Activated T-cell treated with anti-CD3 and anti-CD28 coated beads for 4 hours (primary cell): ENCODE results near the gene UNC119B.

Experiments used
- DNase-seq: peaks from one replicate; pipeline ENCODE4 v3.0.0-alpha.2; 2020

Gene UNC119B

GRCh38 chr12:120688527-120689071, 21.7 kb upstream of the UNC119B start:
- no peak for DNase-seq

DNA sequence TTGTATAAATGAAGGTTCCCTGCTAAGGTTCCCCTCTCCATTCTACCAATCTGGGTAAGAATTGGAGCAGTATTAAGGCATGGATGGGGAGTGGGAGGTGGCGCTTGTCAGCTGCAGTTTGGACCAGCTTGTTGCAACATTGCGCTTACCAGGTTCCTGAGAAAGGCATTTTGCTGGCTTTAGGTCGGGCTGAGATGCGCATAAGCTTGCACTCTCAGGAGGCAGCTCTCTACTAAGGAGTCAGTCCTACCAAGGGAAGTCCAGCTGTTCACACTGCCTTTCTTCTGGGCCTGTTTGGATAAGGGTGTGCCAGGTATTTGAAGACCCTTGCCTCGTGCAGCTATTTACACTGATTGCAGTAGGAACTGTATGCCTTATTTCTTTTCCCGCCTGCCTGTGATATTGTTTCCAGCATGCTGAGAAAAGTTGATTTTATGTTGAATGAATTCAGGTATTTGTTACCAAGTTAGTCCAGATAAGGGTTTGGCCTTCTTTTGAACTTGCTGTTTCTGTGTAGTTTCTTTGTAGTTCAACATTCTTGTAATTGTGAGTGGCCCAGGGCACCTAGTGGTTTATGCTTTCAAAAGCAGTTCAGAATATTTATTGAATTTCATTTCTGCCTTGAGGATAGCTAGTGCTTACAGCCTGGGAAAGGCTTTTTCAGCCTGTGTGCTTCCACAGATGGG, 20.7 kb upstream of the UNC119B start:
- no peak for DNase-seq

DNA sequence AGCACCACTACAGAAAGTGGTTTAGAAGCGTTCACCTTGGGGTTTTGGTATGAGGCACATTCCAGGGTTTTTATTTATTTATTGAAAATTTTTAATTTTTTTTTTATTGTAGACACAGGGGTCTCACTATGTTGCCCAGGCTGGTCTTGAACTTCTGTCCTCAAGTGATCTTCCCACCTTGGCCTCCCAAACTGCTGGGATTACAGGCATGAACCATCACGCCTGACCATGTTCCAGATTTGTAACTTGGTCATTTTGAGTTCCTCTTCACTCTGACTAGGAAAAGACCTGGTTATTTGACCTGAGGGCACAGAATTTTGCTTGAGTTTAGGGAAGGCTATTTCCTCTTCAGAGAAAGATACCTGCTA, 20.2 kb upstream of the UNC119B start:
- DNase-seq = no peak

DNA sequence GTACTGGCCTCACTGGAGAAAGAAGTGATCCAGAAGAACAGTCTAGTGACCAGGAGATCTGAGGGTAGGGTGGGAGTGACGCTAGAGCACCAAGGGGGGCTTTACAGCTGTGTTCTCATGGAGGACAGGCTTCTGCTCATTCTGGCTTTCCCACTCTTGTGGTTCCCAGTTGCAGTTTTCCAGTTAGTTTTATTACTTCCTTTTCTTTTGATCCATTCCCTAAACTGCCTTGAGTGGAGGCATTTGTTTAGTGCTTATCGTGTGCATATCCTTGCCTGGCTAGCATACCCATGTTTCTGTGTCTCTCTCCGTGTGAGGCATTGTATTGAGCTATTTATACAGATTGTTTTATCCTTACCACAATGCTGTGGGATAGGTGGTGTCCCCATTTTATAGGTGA, 19.3 kb upstream of the UNC119B start:
- DNase-seq = no peak

GRCh38 chr12:120692524-120693033, 17.7 kb upstream of the UNC119B start:
- no peak for DNase-seq

- no peak for DNase-seq
Observed at GRCh38 chr12:120693848-120694247, 16.4 kb upstream of the UNC119B start.

GRCh38 chr12:120696626-120697025, 13.6 kb upstream of the UNC119B start:
- no peak for DNase-seq

GRCh38 chr12:120697344-120697743, 12.9 kb upstream of the UNC119B start:
- no peak for DNase-seq

DNA sequence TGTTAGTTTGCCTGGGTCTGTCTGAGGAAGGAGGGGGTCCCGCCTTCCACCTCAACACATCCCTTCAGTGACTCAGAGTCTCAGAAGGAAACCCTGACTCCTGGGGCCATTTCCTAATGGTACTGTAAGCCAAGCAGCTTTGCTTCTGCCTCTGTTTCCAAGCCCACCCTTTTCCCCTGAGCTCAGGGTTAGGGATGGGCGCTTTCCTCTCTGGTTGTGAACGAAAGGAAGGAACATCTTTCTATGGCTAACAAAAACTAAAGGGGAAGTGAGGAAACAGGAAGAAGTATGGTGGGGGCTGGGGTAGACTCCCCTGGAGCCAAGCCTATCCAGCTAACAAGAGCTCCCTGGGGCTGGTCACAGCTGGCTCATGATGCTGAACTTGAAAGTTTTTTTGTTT, 11.6 kb upstream of the UNC119B start:
- no peak for DNase-seq

- no peak for DNase-seq
Observed at GRCh38 chr12:120699553-120699952, 10.7 kb upstream of the UNC119B start.

- DNase-seq = no peak
Observed at GRCh38 chr12:120700886-120701285, 9.4 kb upstream of the UNC119B start.

- no peak for DNase-seq
Observed at GRCh38 chr12:120702637-120703036, 7.6 kb upstream of the UNC119B start.

GRCh38 chr12:120703311-120703942, 6.8 kb upstream of the UNC119B start:
- no peak for DNase-seq

GRCh38 chr12:120705618-120706017, 4.6 kb upstream of the UNC119B start:
- no peak for DNase-seq

GRCh38 chr12:120706029-120706428, 4.2 kb upstream of the UNC119B start:
- DNase-seq = no peak

- no peak for DNase-seq
Observed at GRCh38 chr12:120708651-120709050, 1.6 kb upstream of the UNC119B start.

DNA sequence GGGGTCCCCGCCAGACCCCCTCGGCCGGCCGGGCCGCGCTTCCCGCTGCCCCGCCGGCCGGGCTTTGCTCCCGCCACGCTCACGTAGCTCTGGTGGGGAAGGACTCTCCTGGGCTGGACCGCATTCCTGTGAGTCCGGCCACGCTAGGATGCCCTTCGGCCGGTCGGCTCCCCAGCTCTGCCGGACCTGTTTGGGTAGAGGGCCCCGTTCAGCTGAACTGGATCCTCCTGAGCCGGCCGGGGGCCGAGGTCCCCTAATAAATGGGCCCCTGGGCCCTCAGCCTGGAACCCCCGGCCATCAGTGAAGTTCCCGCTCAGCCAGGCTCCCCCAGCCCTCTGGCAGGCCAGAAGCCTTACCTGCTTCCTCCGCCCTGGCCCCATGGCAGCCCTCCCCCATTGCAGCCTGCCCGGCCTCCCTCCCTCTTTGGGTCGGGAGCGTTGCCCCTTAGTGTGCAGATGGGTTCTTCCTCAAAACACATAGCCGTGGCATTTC, 593 bp downstream of the UNC119B start:
- no peak for DNase-seq

DNA sequence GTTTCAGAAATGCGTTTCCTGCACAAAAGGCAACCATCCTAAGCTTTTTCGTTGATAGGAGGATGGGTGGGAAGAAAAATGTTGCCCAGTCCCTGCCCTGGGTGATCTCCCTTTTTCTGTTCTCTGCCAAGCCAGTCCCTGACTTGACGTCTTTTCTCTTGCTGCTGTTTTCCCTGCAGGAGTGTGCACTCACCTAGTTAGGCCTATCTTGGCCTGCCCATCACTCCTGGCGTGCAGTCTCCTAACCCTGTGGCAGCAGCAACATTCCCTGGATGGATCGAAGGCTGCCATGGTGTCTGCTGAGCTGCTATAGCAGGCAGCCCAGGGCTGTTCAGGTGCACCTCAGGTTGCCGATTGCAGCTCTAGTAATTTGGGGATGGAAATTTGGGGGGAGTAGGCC, 1.2 kb downstream of the UNC119B start:
- DNase-seq = no peak

DNA sequence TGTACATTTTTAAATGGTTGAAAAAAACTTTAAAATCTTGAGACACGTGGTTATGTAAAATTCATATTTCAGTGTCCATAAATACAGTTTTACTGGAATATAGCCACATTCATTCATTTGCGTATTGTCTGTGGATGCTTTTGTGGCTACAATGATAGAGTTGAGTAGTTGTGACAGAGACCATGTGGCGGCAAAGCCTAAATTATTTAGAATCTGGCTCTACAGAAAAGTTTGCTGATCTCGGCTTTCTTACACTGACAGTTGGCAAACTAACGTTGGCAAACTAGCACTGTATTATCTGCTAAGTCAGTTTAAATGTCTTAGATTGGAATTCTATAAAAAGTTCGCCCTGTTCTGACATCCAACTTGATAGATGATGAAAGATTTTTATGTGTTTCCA, 2.4 kb downstream of the UNC119B start:
- no peak for DNase-seq

- peak; percentile 71 for DNase-seq
Observed at GRCh38 chr12:120713861-120714482, 3.7 kb downstream of the UNC119B start.

DNA sequence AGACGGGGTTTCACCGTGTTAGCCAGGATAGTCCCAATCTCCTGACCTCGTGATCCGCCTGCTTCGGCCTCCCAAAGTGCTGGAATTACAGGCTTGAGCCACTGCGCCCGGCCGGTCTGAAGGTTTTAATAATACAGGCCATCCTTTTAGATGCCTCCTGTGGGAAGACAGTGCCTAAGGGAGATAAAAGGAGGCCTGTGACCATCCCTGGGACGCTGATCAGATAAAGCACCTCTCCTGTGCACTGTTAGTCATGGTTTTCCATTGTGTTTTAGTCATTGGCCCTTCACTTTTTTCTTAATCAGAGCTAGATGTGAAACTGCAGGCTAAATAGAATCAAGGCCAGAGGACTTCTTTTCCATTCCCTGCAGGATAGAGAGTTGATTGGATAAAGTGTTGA, 7.8 kb downstream of the UNC119B start:
- no peak for DNase-seq

DNA sequence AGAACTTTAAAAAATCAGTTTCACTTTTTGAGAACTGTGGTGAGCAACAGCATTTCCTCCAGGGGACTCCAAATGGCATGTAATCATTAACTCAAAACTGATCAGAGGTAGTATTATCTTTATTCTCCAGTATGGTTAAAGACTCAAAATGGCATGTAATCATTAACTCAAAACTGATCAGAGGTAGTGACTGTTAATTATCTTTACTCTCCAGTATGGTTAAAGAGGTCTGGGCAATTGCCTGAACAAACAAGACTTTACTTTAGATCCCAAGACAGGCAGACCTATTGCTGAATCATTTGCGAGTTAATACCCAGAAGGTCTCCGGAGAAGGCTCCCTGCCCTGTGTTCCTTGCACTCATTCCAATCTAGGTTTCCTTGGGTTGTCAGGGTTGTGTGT, 8.8 kb downstream of the UNC119B start:
- DNase-seq = no peak

GRCh38 chr12:120719496-120720233, 9.4 kb downstream of the UNC119B start:
- DNase-seq = no peak
